GM19455 (cell line): Measurements from ENCODE around the gene GLI1.

ENCODE experiments used
- ATAC-seq: cut with Tn5 transposase; IDR thresholded peaks from one replicate; pipeline ENCODE4 v1.9.1; 2021; ENCODE audit not compliant: unreplicated experiment

GLI1 gene

DNA sequence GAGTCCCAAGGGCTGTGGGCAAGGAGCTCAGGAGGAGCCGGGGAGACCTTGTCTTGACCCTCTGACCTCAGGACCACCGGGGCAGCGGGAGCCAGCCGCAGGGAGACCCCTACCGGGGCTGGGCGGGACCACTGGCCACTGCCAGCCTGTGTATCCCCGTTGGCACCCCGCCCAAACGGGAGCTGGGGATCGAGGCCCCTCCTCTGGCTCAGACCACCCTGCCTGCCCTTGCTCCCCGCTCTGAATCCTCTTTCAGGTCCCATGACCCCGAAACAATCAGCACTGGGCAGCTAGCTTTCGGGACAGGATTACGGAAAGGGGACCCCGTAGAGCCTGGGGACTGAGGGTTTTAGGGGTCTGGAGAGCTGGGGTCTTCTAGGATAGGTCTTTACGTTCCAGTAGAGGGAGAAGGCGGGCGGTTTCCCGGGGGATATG, 1.3 kb downstream of the GLI1 start:
- ATAC-seq = no peak

DNA sequence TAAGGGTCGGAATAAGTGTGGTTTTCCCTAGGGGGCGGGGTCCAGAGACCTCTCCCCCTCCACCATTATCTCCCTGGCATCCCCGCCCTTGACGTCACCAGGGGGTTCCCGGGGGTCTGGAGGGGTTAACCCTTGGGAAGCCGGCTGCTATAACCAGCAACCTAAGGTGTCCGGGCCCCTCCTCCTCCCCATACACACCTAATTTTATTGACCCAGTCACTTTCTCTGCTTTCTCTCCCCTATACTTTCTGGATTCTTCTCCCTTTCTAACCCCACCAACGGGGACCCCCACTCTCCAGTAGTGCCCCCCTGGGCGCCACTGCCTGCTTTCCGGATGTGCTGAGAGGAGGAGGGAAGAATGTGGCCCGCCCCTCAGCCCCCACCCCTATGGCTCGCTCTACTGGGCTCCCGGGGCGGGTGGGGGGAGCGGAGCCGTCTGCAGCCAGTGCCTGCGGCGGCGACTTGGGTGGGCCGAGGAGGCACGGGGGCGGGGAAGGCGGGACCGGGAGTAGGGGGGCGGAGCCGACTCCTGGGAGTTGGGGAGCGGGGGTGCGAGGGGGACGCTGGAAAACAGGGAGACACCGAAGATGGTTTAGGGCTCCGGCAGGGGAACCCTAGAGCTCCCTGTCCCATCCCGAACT, 1.8 kb downstream of the GLI1 start:
- no peak for ATAC-seq

DNA sequence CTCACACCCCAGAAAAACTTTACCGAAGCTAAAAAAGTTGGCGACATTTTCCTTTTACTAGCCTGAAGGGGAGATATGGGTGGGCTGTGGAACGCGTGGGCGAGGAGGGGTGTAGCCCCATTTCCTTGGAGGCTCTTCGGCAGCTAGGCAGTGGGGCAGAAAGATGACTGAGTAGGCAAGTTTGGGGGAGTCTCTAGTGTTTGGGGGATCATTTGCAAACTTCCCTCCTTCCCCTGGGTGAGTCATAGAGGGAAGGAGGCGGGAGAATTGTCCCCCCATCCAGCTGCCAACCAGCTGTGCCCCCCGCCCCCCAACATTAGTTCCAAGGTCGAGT, 2.3 kb downstream of the GLI1 start:
- ATAC-seq = no peak

DNA sequence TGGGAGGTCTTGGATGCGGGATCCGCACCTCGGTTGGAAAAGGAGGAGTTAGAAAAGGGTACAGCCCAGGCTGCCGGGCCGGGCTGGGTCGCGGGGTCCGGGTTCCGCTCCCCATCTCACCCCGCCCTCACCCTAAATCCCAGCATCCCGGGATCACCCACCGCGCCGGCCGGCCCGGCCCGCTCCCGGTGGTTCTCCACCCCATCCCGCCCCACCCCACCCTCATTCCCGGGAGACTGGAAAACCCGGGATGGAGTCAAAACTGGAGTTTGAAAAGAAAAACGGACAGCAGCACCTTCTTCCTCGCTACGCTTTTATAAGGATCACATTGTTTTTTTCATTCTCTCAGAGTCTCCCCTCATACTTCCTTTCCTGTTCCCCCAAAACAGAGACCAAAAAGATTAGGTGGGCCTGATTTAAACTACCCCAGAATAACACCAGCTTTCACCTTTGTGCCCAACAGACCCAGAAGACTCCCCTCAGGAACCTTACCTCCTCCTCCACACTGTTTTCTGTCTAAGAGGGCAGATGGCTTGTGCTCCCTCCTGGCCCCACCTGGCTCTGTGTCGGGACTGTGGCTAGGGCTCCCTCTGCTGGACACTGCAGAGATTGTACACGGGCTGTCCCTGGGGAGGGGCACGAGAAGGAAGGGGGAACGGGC, 2.8 kb downstream of the GLI1 start:
- ATAC-seq = peak; percentile 64

DNA sequence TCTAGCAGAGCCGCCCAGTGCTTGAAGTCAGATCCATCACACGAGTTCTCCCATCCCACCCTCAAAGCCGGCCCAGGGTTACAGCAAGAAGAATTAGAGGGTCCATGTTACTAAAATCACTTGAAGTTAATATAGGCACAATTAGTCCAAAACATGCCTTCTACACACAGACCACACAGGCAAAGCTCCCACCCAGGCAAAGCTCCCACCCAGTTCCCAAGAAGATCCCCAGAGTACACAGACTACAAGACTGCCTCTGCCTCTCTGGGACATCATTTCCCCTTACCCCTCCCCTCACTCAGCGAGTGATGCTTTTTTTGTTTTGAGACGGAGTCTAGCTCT, 3.3 kb downstream of the GLI1 start:
- ATAC-seq = no peak

DNA sequence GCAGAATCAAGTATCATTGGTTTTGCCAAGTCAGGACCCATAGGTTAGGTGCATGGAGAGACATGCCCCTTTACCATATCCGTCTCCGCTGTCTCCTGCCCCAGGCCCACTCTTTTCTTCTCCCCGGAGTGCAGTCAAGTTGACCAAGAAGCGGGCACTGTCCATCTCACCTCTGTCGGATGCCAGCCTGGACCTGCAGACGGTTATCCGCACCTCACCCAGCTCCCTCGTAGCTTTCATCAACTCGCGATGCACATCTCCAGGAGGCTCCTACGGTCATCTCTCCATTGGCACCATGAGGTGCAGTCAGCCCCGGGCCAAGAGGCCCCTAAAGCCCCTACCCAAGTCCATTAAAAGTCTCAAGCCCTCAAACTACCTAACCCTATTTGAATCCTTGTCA, 5.0 kb downstream of the GLI1 start:
- no peak for ATAC-seq

DNA sequence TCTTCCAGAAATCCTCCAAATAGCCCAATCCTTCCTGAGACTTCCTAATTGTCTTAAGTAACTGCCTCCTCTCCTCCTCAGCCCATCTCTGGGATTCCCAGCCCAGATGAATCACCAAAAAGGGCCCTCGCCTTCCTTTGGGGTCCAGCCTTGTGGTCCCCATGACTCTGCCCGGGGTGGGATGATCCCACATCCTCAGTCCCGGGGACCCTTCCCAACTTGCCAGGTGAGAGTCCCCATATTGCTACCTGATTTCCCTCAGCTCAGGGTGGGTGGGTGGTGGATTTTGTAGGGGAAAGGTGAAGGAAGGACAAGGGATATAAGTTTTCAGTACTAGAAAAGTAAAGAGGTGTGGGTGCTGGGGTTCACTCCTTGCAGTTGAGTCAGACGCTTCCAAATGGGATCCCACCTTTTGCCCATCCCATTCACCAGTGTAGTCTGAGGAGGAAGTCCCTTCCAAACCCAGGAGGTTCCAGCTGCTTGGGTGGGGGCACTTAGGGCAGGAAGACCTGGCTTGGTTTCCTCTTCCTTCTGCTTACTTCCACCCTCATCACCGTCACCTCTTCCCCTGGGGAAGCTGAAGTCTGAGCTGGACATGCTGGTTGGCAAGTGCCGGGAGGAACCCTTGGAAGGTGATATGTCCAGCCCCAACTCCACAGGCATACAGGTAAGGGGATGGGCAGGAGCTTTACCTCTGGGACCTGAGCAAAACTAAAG, 5.6 kb downstream of the GLI1 start:
- no peak for ATAC-seq

DNA sequence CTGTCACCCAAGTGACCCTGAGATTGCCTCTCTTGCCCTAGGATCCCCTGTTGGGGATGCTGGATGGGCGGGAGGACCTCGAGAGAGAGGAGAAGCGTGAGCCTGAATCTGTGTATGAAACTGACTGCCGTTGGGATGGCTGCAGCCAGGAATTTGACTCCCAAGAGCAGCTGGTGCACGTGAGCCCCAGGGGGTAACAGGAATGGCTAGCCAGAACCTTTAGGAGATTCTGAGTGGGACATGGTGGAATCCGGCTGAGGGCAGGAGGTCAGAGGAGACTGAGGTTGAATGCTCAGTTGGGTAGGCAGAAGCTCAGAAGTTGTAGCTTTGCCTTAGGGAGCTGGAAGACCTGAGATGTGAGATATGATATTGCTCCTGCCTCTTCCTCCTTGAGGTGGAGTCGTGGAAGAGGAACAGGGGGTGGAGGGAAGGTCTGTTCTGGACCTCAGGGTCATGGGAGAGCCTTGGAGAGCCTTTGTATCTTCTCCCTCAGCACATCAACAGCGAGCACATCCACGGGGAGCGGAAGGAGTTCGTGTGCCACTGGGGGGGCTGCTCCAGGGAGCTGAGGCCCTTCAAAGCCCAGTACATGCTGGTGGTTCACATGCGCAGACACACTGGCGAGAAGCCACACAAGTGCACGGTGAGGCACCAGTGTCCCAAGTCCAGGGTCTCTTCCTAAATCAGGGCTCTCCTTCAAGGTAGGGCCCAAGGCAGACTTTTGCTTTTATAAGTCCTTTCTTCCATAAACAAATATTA, 6.3 kb downstream of the GLI1 start:
- ATAC-seq = no peak

DNA sequence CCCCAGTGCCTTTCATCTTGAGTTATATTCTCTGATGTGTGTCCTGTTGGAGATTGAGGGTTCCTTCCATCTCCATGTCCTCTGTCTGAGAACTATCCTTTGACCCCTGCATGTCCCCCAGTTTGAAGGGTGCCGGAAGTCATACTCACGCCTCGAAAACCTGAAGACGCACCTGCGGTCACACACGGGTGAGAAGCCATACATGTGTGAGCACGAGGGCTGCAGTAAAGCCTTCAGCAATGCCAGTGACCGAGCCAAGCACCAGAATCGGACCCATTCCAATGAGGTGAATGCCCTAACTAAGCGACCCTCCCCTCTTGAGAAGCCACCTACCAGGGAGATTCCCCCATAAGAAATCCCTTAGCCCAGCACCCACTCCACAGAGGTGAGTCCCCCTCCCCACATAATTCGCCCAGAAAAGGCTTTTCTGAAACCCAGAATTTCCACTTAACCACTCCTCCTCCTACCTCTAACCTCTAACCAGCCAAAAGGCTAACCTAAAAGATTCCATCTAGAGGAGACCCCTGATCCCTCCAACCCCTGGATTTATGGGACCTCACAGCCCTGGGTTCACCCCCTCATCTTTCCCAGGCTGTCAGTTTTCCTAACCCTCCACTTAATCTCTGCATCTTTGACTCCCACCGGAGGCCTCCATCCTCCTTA, 7.8 kb downstream of the GLI1 start:
- ATAC-seq = no peak

DNA sequence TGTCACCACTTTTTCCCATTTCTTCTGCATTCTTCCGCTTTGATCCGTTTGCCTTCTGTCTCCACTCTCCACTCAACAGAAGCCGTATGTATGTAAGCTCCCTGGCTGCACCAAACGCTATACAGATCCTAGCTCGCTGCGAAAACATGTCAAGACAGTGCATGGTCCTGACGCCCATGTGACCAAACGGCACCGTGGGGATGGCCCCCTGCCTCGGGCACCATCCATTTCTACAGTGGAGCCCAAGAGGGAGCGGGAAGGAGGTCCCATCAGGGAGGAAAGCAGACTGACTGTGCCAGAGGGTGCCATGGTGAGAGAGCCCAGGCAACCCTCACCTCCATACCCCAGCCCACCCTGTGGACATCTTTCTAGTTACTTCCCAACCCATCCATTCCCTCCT, 8.3 kb downstream of the GLI1 start:
- ATAC-seq = no peak

DNA sequence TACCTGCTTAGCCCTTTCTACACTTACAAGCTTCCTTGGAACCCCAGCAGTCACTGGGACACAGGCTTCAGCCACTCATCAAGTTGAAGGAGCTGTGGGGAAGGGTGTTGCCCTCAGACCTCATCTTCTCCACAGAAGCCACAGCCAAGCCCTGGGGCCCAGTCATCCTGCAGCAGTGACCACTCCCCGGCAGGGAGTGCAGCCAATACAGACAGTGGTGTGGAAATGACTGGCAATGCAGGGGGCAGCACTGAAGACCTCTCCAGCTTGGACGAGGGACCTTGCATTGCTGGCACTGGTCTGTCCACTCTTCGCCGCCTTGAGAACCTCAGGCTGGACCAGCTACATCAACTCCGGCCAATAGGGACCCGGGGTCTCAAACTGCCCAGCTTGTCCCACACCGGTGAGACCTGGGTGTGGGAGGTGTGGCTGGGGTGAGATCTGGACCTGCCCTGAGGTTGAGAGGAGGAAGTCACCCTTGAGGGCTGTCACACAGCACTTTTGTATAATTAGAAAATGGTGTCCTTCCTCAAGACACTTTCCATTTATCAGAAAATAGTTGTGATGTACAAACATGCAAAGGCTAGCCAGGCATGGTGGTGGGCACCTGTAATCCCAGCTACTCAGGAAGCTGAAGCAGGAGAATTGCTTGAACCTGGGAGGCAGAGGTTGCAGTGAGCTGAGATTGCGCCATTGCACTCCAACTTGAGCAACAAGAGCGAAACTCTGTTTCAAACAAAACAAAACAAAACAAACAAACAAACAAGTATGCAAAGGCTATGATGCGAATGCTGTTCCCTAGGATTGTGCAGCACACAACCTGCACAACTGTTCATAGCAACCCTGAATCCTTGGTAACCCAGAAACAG, 9.9 kb downstream of the GLI1 start:
- no peak for ATAC-seq

DNA sequence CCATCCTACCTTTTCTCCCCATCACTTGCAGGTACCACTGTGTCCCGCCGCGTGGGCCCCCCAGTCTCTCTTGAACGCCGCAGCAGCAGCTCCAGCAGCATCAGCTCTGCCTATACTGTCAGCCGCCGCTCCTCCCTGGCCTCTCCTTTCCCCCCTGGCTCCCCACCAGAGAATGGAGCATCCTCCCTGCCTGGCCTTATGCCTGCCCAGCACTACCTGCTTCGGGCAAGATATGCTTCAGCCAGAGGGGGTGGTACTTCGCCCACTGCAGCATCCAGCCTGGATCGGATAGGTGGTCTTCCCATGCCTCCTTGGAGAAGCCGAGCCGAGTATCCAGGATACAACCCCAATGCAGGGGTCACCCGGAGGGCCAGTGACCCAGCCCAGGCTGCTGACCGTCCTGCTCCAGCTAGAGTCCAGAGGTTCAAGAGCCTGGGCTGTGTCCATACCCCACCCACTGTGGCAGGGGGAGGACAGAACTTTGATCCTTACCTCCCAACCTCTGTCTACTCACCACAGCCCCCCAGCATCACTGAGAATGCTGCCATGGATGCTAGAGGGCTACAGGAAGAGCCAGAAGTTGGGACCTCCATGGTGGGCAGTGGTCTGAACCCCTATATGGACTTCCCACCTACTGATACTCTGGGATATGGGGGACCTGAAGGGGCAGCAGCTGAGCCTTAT, 10.8 kb downstream of the GLI1 start:
- ATAC-seq = no peak

DNA sequence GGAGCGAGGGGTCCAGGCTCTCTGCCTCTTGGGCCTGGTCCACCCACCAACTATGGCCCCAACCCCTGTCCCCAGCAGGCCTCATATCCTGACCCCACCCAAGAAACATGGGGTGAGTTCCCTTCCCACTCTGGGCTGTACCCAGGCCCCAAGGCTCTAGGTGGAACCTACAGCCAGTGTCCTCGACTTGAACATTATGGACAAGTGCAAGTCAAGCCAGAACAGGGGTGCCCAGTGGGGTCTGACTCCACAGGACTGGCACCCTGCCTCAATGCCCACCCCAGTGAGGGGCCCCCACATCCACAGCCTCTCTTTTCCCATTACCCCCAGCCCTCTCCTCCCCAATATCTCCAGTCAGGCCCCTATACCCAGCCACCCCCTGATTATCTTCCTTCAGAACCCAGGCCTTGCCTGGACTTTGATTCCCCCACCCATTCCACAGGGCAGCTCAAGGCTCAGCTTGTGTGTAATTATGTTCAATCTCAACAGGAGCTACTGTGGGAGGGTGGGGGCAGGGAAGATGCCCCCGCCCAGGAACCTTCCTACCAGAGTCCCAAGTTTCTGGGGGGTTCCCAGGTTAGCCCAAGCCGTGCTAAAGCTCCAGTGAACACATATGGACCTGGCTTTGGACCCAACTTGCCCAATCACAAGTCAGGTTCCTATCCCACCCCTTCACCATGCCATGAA, 11.5 kb downstream of the GLI1 start:
- ATAC-seq = no peak

DNA sequence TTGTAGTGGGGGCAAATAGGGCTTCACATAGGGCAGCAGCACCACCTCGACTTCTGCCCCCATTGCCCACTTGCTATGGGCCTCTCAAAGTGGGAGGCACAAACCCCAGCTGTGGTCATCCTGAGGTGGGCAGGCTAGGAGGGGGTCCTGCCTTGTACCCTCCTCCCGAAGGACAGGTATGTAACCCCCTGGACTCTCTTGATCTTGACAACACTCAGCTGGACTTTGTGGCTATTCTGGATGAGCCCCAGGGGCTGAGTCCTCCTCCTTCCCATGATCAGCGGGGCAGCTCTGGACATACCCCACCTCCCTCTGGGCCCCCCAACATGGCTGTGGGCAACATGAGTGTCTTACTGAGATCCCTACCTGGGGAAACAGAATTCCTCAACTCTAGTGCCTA, 12.1 kb downstream of the GLI1 start:
- ATAC-seq = no peak

DNA sequence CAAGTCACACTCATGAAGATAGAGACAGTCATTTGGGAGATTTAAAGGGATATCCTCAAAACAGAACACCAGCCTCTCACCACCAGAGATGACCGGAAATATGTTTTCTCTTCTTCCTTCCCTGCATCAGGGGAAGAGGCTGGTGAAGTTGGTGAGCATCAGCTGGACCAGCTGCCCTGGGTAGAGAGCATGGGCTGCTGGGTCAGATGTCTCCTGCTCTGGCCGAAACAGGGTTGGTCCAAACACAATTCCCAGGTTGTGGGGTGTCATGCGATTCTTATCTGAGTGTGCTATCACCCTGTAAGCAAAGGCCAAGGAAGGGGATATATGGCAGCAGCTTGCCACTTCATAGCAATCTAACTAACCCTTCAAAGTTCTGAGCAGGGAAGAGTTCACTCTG, 12.8 kb downstream of the GLI1 start:
- ATAC-seq = no peak

DNA sequence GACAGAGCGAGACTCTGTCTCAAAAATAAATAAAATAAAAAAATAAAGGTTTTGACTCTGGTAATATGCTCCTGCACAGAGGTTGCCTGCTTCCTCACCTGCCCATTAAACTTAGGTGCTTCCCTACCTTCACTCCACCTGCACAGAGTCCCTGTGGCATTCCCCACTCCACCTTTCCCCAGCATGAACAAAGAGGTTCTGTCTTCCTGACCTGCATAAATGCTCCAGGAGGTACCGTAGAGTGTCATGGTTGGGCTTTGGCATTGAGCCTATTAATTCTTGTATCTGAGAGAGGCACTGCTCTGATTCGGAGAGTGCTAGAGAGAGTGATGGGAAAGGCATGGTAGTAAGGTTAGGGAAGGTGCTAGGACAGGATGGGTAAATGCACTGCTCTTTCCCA, 13.8 kb downstream of the GLI1 start:
- ATAC-seq = no peak

DNA sequence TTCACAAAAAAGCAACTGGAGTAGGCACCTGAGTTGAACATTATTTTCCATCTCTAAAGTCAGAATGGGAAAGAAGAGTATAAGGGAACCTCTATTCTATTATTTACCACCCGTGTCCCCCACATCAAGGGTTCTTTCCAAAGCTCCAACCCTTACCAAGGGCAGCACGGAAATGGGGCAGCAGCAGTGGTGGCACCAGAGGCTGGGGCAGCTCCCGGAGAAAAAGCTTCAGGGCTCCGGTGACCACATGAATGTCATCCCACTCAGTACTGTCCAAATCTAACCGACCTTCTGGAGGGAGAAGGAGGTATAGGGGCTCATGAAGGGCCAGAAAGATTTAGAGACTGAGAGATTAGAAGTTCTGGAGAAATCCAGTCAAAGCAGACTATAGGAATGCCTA, 14.3 kb downstream of the GLI1 start:
- no peak for ATAC-seq

DNA sequence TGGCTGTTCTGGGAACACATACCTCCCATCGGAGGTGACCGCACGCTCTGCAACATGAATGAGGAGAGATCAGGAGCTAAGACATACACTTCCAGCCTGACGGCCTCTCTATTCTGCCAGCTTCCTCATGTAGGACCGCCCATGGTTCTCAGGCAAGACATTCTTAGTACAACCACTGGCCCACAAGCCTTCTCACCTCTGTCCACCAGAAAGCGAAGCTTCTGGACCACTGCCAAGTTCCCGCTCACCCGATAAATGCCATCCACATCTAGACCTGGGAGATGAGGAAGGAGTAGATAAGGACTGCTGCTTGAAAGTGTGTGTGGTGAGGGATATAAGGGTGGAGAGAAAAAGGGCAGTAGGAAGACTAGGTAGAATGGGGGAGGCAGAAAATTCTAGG, 14.8 kb downstream of the GLI1 start:
- no peak for ATAC-seq

DNA sequence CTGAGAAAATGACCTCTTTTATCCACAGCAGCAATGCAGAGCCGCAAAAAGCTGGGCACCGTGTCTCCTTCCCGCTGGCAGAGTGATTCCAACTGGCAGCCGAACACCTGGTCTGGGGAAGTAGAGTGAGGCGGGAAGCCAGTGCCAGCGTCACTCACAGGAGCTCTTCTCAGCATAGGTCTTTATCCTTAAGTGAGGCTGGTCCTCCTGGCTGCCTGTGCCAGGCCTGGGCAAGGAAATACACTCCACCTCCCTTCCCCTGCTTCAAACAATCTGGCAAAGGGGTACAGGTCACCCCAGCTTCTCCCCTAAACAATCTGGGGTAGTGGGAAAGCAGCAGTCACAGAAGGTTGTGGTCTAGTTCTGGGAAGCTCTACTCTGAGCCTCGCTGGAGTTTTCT, 15.3 kb downstream of the GLI1 start:
- ATAC-seq = no peak
